GM21515 (cell line): ENCODE measurements around the gene GALR2.

Experiments
- ATAC-seq: cut with Tn5 transposase; IDR thresholded peaks from one replicate; pipeline ENCODE4 v1.9.1; 2021; ENCODE audit not compliant: unreplicated experiment

The GALR2 gene

GRCh38 chr17:76124582-76125390 is 50.2 kb downstream of the GALR2 start:
- ATAC-seq = no peak

- no peak for ATAC-seq
Measured at GRCh38 chr17:76125391-76125675, 50.8 kb downstream of the GALR2 start.

DNA sequence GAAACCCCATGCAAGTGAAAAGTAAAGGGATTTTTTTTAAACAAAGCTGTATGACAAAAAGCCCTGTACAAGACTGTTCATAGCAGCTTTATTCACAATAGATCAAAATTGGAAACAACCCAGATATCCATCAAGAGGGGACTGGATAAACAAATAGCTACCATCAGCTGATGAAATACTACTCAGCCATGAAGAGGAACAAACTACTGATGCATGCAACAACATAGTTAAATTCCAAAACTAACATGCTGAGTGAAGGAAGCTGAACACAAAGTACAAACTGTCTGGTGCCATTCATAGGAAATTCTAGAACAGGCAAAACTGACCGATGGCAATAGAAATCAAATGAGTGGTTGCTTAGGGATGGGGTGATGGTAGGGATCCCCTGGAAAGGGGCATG is 51.3 kb downstream of the GALR2 start:
- ATAC-seq = no peak
